ENCODE results near the gene TANGO6.
"Not testable (repeated sequence)": the region's sequence is repeated elsewhere in the genome, so short reads cannot be mapped to it uniquely, and the experiment has no call there.

The TANGO6 gene

DNA sequence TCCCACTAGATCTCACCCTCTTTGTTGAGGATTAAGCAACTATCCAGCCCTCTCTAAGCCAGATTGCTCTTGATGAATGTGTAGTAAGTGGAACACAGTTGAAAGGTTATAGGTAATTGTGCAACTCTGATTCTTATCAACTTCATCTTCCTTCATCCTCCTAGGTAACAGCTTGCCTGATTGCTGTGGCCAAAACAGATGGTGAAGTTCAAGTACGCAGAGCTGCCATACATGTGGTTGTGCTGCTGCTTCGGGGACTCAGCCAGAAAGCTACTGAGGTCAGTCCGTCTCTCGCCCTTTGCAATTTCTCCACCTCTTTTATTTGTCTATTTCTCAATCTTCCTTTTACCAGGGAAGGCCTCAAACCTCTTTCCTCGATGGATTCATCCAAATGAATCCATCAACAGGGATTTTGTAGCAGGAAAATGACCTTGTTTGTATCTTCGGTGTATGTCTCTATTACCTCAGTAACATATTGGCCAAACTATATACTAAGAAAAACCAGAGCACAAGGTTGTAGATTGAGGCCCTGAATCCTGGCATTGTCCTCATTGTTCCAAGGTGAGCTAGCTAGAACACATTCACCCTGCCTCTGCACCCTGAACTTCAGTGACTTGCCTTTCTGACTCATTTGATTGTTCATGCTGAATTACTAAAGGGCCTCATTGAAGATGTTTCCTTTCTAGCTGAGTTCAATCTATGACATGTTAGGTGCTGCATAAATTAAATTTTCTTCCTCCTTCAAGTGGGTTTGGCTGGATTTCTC is 197.0 kb downstream of the TANGO6 start:
- no peak overlapping the region for H3K4me3 ChIP-seq (ENCODE audit: low read depth, low read length)
- TF ChIP-seq, protein P1, sequence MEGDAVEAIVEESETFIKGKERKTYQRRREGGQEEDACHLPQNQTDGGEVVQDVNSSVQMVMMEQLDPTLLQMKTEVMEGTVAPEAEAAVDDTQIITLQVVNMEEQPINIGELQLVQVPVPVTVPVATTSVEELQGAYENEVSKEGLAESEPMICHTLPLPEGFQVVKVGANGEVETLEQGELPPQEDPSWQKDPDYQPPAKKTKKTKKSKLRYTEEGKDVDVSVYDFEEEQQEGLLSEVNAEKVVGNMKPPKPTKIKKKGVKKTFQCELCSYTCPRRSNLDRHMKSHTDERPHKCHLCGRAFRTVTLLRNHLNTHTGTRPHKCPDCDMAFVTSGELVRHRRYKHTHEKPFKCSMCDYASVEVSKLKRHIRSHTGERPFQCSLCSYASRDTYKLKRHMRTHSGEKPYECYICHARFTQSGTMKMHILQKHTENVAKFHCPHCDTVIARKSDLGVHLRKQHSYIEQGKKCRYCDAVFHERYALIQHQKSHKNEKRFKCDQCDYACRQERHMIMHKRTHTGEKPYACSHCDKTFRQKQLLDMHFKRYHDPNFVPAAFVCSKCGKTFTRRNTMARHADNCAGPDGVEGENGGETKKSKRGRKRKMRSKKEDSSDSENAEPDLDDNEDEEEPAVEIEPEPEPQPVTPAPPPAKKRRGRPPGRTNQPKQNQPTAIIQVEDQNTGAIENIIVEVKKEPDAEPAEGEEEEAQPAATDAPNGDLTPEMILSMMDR (IDR thresholded peaks at IDR 0.05; ENCODE audit: low read depth, low read length), result no peak

DNA sequence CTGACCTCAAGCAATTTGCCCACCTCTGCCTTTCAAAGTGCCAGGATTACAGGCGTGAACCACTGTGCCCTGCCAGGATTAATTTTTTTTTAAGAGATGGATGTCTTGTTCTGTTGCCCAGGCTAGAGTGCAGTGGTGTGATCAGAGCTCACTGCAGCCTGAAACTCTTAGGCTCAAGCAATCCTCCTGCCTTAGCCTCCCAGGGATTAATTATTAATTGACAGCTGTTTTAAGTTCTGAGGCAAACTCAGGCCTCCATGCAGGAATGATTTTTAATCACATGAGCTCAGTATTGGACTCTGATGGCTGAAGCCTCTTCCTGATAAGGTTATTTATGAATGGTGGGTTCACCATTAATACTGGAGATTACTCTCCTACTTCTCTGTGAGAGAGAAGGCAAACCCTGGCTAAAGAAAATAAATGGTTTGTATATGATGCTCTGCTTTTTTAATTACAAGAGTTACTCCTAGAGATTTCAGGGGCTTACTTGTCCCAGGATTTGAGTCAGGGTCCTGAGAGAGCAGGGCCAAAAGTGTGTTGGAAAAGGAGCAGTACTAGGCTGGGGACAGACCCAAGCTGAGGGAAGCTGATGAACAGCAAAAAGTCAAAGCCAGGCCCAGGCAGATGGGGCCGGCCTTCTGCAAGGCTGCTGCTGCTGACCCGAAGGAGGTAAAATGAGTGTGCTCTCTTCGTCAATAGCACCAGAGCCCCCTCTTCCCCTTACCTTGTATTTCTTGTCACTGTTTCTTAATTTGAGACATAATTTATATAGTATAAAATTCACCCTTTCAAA is 205.2 kb downstream of the TANGO6 start:
- H3K4me3 ChIP-seq (ENCODE audit: low read depth, low read length), result no peak overlapping the region
- TF ChIP-seq, protein P1 (IDR thresholded peaks at IDR 0.05; ENCODE audit: low read depth, low read length), result no peak

DNA sequence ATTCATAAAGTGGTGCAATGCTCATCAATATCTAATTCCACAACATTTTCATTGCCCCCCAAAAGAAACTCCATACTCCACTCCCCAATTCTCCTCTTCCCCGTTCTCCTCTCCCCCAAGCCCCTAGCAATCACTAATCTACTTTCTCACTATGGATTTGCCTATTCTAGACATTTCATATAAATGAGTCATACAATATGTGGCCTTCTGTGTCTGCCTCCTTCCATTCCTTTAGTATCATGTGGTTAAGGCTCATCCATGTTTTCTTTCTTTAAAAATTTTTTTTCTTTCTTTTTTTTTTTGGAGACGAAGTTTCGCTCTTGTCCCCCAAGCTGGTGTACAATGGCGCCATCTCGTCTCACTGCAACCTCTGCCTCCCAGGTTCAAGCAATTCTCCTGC is 205.8 kb downstream of the TANGO6 start:
- TF ChIP-seq, protein P1 (IDR thresholded peaks at IDR 0.05; ENCODE audit: low read depth, low read length), result no peak
- H3K4me3 ChIP-seq (ENCODE audit: low read depth, low read length), result no peak overlapping the region

DNA sequence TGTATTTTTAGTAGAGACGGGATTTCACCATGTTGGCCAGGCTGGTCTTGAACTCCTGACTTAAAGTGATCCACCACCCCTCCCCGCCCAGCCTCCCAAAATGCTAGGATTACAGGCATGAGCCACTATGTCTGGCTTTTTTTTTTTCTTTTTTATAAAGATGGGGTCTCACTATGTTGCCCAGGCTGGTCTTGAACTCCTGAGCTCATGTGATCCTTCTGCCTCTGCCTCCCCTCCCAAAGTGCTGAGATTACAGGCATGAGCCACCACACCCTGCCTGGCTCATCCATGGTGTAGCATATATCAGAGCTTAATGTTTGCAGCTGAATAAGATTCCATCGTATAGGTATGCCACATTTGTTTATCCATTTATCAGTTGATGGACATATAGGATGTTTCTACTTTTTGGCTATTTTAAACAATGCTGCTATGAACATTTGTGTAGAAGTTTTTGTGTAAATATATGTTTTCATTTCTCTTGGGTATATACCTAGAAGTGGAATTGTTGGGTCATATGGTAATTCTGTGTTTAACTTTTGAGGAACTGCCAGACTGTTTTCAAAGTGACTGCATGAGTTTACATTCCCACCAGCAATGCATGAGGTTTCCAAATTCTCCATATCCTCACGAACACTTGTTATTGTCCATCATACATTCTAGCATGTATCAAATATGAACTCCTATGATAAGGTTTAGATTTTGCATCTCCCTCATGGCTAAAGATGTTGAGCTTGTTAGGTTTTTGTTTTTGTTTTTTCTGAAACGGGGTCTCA is 206.5 kb downstream of the TANGO6 start:
- H3K4me3 ChIP-seq (ENCODE audit: low read depth, low read length), result no peak overlapping the region
- TF ChIP-seq, protein P1 (IDR thresholded peaks at IDR 0.05; ENCODE audit: low read depth, low read length), result no peak

DNA sequence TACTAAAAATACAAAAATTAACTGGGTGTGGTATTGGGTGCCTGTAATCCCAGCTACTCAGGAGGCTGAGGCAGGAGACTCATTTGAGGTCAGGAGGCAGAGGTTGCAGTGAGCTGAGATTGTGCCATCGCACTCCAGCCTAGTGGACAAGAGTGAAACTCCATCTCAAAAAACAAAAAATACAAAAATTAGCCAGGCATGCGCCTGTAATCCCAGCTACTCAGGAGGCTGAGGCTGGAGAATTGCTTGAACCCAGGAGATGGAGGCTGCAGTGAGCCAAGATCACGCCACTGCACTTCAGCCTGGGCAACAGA is 208.1 kb downstream of the TANGO6 start:
- not testable (repeated sequence) for H3K4me3 ChIP-seq (ENCODE audit: low read depth, low read length)

DNA sequence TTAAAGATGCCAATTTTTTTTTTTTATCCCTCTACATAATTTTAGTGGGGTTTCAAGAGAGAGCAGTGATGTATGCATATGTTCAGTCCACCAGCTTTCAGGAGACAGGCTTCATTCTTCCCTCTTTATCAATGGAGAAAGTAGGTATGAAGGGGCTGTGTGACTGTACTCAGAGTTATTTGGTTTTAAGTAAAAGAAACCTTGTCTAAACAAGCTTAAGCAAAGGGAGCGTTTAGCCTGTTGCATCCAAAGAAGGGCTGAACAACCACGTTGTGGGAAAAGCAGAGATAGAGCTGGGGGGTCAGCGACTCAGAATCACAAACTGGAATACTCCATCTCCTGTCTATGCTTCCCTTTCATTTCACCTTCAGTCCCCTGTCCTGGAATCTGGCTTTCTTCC is 211.7 kb downstream of the TANGO6 start:
- TF ChIP-seq, protein P1 (IDR thresholded peaks at IDR 0.05; ENCODE audit: low read depth, low read length), result no peak
- H3K4me3 ChIP-seq (ENCODE audit: low read depth, low read length), result no peak overlapping the region

DNA sequence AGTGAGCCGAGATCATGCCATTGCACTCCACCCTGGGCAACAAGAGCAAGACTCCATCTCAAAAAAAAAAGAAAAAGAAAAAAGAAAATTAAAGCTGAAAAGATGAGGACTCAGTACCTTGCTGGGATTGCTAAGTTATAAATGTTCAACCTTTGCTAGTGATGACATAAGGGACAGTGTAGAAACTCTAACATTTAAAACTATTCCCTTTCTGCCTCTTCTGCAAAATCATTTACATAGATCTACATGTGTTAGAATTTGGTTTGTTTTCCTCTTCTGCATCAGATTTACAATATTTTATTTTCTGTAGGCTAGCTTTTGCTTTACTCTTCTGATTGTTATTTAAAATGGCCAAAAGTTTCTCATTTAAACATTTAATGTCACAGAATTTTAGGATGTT is 212.6 kb downstream of the TANGO6 start:
- TF ChIP-seq, protein P1 (IDR thresholded peaks at IDR 0.05; ENCODE audit: low read depth, low read length), result no peak
- H3K4me3 ChIP-seq (ENCODE audit: low read depth, low read length), result no peak overlapping the region

All from WI38 (cell line).